Fibroblast of skin of scalp (primary cell): ENCODE data around the gene TMEM79. TPM values are rescaled to one million over a fixed set of nuclear protein-coding genes. Genes with fewer than 3 reads are reported as not detected.

Source experiments
- DNase-seq: peaks from one replicate; pipeline ENCODE4 v3.0.0-alpha.2; 2013
- polyA plus RNA-seq, 2 experiments: library from polyadenylated mRNA; unstranded; fragments of 120-200 nt; gene quantifications; one replicate each; pipeline ENCODE4 v1.2.1, GENCODE V29; 2013; ENCODE audit not compliant: insufficient read length in 2 of 2

Gene TMEM79
- polyA plus RNA-seq (2013, experiment 1 of 2; ENCODE audit: insufficient read length) = 4.6 TPM
- 4.5 TPM for polyA plus RNA-seq (2013, experiment 2 of 2; ENCODE audit: insufficient read length)

GRCh38 chr1:156284112-156284511 is at the start of gene TMEM79:
Gene TMEM79, plus strand, starts transcription at chr1:156284325. Its CDS starts 902 bp downstream, at chr1:156285227.
- no peak for DNase-seq

- no peak for DNase-seq
These were observed 48.0 kb upstream of the TMEM79 start for GRCh38 chr1:156236164-156236563.

- no peak for DNase-seq
These were observed 45.9 kb upstream of the TMEM79 start for GRCh38 chr1:156238248-156238647.

- DNase-seq = peak; percentile 41
These were observed 42.8 kb upstream of the TMEM79 start for GRCh38 chr1:156241311-156241811.

- no peak for DNase-seq
These were observed 42.2 kb upstream of the TMEM79 start, which contains the start of gene BGLAP for GRCh38 chr1:156241926-156242325. Gene BGLAP, plus strand, starts transcription at chr1:156242184. Its CDS starts 48 bp downstream, at chr1:156242232.

- no peak for DNase-seq
These were observed 41.4 kb upstream of the TMEM79 start for GRCh38 chr1:156242738-156243137.

GRCh38 chr1:156244126-156244525 is 40.0 kb upstream of the TMEM79 start:
- no peak for DNase-seq

GRCh38 chr1:156244712-156245111 is 39.4 kb upstream of the TMEM79 start:
- no peak for DNase-seq

GRCh38 chr1:156245451-156246232 is 38.5 kb upstream of the TMEM79 start:
- no peak for DNase-seq

GRCh38 chr1:156246241-156246780 is 37.8 kb upstream of the TMEM79 start:
- no peak for DNase-seq

- no peak for DNase-seq
These were observed 37.2 kb upstream of the TMEM79 start for GRCh38 chr1:156246781-156247459.

GRCh38 chr1:156247460-156248322 is 36.4 kb upstream of the TMEM79 start, which contains the start of gene PAQR6:
Gene PAQR6, minus strand, starts transcription at chr1:156248056. Its CDS starts 1,325 bp downstream, at chr1:156246731.
- no peak for DNase-seq

GRCh38 chr1:156248323-156248683 is 35.8 kb upstream of the TMEM79 start:
- no peak for DNase-seq

GRCh38 chr1:156249593-156249992 is 34.5 kb upstream of the TMEM79 start:
- no peak for DNase-seq

GRCh38 chr1:156251527-156251926 is 32.6 kb upstream of the TMEM79 start:
- no peak for DNase-seq

GRCh38 chr1:156253634-156254033 is 30.5 kb upstream of the TMEM79 start:
- DNase-seq = no peak

GRCh38 chr1:156257711-156258110 is 26.4 kb upstream of the TMEM79 start:
- no peak for DNase-seq

GRCh38 chr1:156258859-156259258 is 25.3 kb upstream of the TMEM79 start:
- DNase-seq = no peak

GRCh38 chr1:156259805-156260204 is 24.3 kb upstream of the TMEM79 start:
- no peak for DNase-seq

GRCh38 chr1:156260896-156261295 is 23.2 kb upstream of the TMEM79 start:
- DNase-seq = no peak

GRCh38 chr1:156262461-156263287 is 21.5 kb upstream of the TMEM79 start:
- peak; percentile 79 for DNase-seq
